ENCODE results near the gene MTMR2. TPM values are rescaled to one million over a fixed set of nuclear protein-coding genes. Genes with fewer than 3 reads are reported as not detected.

The MTMR2 gene
- total and polyA plus RNA-seq, 9 of the 15 experiments (the other 6 are each of a cell fraction or from before 2014, with no cell fraction given) = 12.6 to 35.8 (median 25.2) TPM

- WGBS (ENCODE audit: insufficient coverage, low coverage, missing lambda C conversion rate) = 12% methylated on average over 4 of the region's 4 CpGs
- in situ Hi-C loops (cut with MboI) (no loop called here), intact Hi-C loops (cut with micrococcal nuclease) (no loop called here)
- Histone ChIP-seq H3K4me2 (ENCODE audit: insufficient read depth, low read length) (no peak overlapping the region), H3K36me3 (ENCODE audit: control insufficient read depth, insufficient read depth, low read length) (no peaks in the 10 kb centered on the region), H3K9ac (ENCODE audit: insufficient read depth in 1 of 2, low read depth in 2 of 2, low read length in 2 of 2) (no peak overlapping the region), H3K4me3 (no peak overlapping the region), H3K79me2 (ENCODE audit: control insufficient read depth, insufficient read depth, low read length) (no peaks in the 10 kb centered on the region), H3K9me1 (ENCODE audit: control insufficient read depth, insufficient read depth, low read length) (no peaks in the 10 kb centered on the region), H3K27ac (ENCODE audit: extremely low read depth, low read depth, low read length) (no peak overlapping the region), H4K20me1 (replicated peaks; ENCODE audit: control insufficient read depth, insufficient read depth, low read length) (no peaks in the 10 kb centered on the region), H3K4me1 (replicated peaks in 1 of 2; ENCODE audit: control insufficient read depth in 2 of 2, insufficient read depth in 2 of 2, low read length in 2 of 2) (no peaks in the 10 kb centered on the region), H2AFZ (ENCODE audit: low read depth, low read length) (no peak overlapping the region), H3K27me3 (ENCODE audit: control insufficient read depth in 2 of 2, insufficient read depth in 2 of 2, low read length in 2 of 2) (no peaks in the 10 kb centered on the region), H3K9me3 (replicated peaks; ENCODE audit: control insufficient read depth, insufficient read depth, low read depth, low read length) (peaks cover 9% of the 10 kb centered on the region; the same call in 1 of the 2 replicates)
- BruUV-seq (replicated peaks) = no TSS peak
- ATAC-seq (no peak), FAIRE-seq (no peak), DNase-seq (ENCODE audit: extremely low read depth in 1 of 4, low spot score in 3 of 4) (no peak)
- CTCF ChIA-PET (ENCODE audit: low intra/inter-chr PET ratio) = no interaction called here
- TF ChIP-seq SIN3A (IDR thresholded peaks at IDR 0.05; ENCODE audit: borderline replicate concordance in 2 of 2, control insufficient read depth in 1 of 2, low read depth in 2 of 2, low read length in 2 of 2) (no peak), ZFP36 (IDR thresholded peaks at IDR 0.05; ENCODE audit: low read depth, low read length, partially characterized antibody) (peak; percentile 69), CBX3 (IDR thresholded peaks at IDR 0.05; ENCODE audit: borderline replicate concordance in 1 of 2, low read length in 2 of 2) (peak in 1 of 2 experiments; percentile 36; a peak in 1 of 3 replicates), TRIM28 (IDR thresholded peaks at IDR 0.05) (peak; percentile 65; the same call in 1 of the 2 replicates), ARHGAP35 (IDR thresholded peaks at IDR 0.05; ENCODE audit: partially characterized antibody) (no peak), ZNF174 (CRISPR knock-in tag; IDR thresholded peaks at IDR 0.05) (no peak), NFRKB (IDR thresholded peaks at IDR 0.05; ENCODE audit: low read depth) (no peak), VEZF1 (CRISPR knock-in tag; IDR thresholded peaks at IDR 0.05) (no peak), E2F1 (CRISPR knock-in tag; IDR thresholded peaks at IDR 0.05) (no peak)
- TF ChIP-seq, protein P1, sequence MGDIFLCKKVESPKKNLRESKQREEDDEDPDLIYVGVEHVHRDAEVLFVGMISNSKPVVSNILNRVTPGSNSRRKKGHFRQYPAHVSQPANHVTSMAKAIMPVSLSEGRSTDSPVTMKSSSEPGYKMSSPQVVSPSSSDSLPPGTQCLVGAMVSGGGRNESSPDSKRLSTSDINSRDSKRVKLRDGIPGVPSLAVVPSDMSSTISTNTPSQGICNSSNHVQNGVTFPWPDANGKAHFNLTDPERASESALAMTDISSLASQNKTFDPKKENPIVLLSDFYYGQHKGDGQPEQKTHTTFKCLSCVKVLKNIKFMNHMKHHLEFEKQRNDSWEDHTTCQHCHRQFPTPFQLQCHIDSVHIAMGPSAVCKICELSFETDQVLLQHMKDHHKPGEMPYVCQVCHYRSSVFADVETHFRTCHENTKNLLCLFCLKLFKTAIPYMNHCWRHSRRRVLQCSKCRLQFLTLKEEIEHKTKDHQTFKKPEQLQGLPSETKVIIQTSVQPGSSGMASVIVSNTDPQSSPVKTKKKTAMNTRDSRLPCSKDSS (IDR thresholded peaks at IDR 0.05; ENCODE audit: low read depth, partially characterized antibody) = peak; percentile 62
- TF ChIP-seq, protein P2, sequence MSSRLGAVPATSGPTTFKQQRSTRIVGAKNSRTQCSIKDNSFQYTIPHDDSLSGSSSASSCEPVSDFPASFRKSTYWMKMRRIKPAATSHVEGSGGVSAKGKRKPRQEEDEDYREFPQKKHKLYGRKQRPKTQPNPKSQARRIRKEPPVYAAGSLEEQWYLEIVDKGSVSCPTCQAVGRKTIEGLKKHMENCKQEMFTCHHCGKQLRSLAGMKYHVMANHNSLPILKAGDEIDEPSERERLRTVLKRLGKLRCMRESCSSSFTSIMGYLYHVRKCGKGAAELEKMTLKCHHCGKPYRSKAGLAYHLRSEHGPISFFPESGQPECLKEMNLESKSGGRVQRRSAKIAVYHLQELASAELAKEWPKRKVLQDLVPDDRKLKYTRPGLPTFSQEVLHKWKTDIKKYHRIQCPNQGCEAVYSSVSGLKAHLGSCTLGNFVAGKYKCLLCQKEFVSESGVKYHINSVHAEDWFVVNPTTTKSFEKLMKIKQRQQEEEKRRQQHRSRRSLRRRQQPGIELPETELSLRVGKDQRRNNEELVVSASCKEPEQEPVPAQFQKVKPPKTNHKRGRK (tag; IDR thresholded peaks at IDR 0.05) = no peak
- POLR2A ChIA-PET = interaction anchor here (0.9 kb wide), 1 partner anchor 41 kb away, joined by 3 read pairs; no protein-coding TSS in a partner anchor
Observed at GRCh38 chr11:95944623-95945022, 20.7 kb upstream of the MTMR2 start.
